ENCODE results near the gene MAPK14.
"Not testable (repeated sequence)": the region's sequence is repeated elsewhere in the genome, so short reads cannot be mapped to it uniquely, and the experiment has no call there.

MAPK14 gene

DNA sequence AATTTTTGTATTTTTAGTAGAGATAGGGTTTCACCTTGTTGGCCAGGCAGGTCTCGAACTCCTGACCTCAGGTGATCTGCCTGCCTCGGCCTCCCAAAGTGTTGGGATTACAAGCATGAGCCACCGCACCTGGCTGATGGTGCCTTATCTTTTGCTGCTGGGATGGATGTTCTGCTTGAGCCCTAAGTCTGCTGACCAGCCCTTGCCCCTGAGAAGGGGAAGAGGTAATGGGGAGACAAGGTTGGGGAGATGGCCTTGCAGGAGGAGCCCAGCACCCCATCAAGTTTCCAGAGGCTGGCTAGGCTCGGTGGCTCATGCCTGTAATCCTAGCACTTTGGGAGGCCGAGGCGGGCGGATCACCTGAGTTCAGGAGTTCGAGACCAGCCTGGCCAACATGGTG is 96.7 kb downstream of the MAPK14 start:
- not testable (repeated sequence) for DNase-seq

DNA sequence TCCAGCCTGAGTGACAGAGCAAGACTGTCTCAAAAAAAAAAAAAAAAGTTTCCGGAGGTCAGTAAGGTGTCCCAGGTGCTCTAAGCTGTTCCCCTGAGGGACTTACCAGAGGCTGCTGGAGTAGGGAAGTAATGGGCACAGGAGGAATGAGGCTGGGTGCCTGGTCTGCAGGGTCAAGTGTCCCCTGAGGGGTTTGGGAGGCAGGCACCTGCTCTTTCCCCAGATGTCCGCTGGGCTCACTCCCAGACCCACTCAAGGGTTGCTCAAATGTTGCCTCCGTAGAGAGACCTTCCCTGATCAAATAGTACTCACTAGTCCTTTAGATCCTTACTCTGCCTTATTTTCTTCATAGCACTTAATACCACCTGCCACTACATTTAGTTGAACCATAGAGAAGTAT is 97.3 kb downstream of the MAPK14 start:
- no peak for DNase-seq

DNA sequence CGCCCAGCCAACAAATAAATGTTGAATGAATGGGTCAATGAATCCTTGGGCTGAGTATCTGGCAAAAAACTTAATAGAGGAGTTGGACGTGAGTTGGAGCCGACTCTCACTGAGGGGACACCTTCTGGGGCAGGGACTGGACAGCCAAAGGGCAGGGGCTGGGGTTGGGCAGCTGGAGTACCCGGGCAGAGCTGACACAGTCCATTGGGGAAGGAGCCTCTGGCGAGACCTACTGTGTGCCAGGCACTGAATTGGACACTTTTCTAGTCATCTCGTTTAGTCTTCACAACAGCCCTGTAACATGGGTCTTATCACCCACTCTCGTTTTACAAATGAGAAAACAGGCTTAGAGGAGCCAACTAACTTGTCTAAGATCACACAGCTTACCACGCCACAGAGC is 98.0 kb downstream of the MAPK14 start:
- DNase-seq, result no peak

DNA sequence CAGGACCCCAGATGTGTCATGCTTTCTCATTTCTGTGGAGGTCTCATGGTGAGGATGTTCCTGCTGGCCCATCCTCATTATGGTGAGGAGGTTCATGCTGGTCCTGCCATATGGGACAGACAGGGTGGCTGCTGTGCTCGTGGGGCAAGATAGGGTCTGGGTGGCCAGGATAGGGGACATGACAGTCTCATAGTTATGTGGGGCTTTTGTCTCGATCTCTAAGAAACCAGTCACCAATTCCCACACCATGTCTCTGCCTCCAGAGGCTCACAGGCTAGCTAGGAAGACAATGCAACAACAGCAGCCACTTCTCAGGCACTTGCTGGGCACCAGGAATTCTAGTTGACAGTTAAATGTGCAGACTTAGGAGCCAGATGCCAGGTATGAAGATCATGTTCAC is 98.5 kb downstream of the MAPK14 start:
- DNase-seq, result no peak

DNA sequence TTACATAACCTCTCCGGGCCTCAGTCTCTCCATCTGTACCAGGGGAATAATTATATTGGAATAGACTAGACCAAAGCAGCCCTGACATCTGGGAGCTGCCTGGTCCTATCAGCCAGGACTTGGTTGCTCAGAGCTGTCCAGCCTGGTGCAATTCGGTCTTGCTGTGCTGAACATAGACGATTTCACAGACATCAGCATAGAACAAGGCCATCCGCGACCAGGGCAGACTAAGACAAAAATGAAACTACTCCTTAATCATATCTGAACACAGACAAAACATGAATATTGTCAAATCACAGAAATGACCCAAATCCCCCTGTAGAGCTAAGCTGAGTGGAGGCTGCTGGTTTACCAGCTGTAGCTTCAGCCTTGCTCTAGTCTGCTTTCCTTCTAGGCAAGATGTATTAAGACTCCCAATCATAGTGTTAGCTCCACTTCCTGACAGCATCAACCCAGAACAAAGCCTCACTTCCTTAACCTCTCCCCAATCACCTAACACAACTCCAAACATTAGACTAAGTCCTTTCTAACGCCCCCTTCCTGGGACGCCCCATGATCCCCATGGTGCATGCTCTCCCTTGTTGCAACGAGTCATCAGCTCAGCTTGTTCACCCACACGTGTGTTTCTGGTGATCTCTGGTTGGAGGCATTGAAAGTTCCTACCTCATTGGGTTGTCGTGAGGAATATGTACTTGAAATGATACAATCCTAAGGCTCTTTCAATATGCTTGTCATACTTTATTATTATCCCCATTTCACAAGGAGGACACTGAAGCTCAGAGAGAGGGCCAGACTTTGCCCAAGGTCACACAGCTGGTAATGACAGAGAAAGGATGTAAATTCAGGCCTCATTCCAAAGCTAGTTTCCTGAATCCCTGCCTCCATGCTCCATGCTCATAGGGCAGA is 99.2 kb downstream of the MAPK14 start:
- DNase-seq, result no peak

DNA sequence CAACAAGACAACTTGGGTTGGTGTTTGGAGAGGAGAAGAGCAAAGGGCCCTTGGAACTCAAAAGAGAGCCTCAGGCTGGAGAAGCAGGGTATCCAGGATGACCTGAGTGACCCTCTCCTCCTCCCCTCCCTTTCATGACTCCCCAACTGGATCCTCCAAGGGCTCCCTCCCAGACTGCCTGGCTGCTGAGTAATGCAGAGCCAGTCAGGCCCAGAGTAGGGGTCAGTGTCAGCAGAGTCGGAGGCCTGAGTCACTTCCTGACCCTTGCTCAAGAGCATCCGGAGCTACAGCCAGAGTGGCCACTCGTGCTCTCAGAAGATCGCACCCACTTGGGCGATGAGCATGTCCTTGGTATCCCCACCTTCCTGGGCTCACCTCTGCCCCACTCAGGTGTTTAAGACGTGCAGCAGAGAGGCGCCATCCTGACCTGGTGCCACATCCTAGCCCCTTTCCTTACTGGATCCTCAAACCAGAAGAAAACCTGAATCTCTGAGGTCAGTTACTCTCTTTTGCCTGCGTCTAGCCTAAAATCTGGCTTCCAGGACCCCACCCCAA is 99.9 kb downstream of the MAPK14 start:
- DNase-seq, result no peak

DNA sequence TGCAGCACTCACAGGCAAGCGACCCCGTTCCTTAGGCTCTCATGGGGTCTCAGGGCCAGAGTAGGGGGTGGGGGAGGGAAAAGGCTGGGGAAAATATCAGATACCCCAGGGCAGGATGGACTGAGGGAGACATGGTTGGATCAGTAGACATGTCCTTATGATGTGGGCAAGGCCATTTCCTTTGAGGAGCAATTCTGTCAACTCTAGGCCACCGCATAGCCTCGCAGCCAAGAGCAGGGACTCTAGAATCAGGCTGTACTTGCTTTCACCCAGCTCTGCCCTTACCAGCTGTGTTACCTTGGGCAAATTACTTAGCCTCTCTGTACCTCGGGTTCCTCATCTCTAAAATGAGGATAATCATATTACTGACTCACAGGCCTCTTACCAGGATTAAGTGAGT is 100.5 kb downstream of the MAPK14 start:
- DNase-seq, result no peak

DNA sequence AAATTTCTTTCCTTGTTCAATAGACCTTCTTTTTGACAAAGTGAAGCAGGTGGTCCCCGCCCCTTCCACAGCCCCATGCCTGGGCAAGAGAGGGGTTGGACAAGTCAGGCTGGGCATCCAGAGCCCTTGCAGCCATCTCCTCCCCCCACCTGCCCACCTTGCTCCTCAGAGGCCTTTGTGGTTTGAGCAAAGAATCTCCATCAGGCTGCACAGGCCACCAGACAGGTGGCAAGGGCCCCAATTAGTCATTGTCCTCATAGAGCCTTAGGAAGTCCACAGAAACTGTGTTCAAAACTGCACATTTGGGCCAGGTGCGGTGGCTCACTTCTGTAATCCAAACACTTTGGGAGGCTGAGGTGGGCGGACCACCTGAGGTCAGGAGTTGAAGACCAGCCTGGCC is 101.2 kb downstream of the MAPK14 start:
- no peak for DNase-seq

DNA sequence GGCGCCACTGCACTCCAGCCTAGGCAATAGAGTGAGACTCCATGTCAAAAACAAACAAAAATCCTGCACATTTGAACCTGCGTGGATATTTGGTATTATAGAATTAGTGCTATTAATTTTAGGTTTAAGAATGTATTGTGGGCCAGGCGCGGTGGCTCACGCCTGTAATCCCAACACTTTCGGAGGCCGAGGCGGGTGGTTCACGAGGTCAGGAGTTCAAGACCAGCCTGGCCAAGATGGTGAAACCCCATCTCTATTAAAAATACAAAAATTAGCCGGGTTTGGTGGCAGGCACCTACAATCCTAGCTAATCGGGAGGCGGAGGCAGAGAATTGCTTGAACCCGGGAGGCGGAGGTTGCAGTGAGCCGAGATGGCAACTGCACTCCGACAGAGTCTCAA is 101.7 kb downstream of the MAPK14 start:
- DNase-seq, result not testable (repeated sequence)

DNA sequence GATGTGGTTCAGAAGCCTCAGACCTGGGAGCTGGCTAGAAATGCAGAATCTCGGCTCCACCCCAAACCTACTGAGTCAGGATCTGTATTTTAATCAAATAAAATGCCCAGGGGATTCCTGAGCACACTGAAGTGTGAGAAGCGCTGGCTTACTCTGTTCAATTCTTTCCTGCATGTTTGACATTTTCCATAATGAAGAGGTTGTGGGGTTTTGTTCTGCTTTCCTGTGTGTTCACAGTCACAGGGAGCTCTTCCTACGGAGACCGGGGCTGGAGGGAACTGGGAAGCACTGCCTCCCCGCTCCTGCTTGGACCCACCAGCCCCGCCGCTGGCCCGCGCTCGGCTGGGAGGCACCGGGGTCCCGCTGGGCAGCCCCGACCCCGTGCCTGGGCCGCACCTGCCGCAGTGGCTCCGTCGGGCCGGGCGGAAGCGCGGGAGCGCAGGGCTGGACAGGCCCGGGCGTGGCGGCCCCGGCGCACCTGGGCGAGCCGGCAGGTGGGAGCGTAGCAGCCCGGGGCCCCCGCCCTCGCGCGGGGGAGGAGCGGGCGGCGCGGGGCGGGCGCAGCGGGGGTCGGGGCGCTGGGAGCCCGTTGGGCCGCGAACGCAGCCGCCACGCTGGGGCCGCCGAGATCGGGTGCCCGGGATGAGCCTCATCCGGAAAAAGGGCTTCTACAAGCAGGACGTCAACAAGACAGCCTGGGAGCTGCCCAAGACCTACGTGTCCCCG is 102.5 kb downstream of the MAPK14 start, which contains the start of gene MAPK13:
Gene MAPK13 (plus strand): TSS at position 573 of the 726 bp plus-strand sequence. CDS start 70 bp downstream, at position 643.
- DNase-seq, result no peak

DNA sequence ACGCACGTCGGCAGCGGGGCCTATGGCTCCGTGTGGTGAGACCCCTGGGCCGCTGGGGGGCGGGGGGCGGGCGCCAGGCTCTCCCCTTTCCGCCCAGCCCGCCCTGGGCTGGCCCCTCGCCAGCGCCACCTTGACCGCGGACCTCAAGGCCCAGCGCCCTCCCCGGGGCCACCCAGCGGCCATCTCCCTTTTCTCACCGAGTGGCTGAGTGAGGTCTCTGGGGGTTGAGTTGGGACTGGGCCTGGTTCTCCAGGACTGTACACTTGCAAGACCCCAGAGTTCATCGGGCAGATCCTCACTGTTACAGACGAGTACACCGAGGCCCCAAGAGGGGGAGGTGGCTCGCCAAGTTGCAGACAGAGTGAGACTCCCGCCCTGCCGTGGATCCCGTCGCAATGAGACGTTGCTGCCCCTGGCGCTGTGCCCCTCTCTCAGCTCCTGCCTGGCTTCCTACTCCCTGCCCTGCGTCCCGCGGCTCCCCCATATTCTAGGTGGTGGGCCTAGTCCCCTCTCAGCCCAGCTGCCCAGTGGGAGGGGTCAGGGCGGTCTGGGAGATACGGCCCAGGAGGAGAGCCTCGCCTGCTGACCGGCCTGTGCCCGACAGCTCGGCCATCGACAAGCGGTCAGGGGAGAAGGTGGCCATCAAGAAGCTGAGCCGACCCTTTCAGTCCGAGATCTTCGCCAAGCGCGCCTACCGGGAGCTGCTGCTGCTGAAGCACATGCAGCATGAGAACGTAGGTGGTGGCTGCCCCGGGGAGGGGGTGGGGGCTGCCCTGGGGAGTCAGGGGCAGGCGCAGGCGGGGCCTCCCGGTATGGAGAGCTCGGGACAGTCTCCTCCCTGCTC is 103.3 kb downstream of the MAPK14 start:
- no peak for DNase-seq

DNA sequence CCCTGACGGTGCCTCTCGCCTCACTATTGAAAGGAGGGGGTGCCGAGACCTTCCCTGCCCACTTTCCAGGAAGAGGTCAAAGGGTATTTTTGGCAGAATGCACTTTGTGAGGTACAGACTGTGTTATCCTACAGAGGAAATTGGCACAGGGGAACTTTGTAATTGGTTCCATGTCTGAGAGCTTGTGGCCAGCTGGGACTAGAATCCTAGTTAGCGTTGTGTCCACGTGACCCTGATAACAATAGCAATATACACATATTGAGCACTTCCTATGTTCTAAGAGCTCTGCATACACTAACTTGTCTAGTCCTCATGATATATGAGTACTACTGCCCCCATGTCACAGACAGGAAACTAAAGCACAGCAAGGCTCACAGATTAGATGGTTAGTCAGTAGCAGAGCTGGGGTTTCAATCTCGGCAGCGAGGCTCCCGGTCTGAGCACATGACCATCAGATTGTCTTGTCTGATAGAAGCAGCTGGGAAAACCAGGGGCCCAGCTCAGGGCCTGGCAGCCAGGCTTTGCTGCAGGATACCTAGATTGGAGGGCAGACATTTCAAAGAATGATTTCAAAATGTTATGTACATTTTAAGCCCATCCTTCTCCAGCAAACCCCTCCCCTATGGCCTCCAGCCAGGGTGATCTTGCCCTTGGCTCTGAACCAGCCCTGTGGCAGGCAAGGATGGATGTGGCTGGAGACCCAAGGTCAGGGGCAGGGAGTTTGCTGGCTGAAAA is 104.1 kb downstream of the MAPK14 start:
- DNase-seq, result peak; percentile 62

DNA sequence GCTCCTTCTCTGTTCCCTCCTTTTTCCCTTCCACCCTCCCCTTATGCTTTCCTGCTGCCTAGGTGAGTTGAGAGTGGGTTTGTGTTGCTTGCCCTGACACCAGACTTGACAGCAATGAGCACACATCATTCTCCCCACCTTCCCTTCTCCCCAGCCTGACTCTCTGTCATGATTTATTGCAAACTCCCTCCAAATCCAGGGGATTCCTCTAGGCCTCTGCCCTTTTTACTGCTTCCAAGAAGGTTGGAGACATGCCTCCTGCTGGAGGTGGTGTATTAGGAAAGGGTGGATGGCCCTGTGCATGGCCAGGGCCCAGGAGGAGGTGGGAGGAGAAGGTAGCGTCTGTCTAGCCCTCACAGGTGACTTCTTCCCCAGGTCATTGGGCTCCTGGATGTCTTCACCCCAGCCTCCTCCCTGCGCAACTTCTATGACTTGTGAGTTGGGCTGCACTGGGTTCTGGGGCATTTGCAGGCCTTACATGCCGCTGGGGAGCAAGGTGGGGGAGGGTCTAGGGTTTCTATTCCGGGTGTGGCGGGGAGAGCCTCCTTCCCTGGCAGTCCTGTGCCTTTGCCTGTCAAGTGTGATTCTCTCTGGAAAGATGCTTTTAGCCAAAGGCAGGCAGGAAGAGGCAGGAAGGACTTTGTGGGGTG is 104.8 kb downstream of the MAPK14 start:
- no peak for DNase-seq

DNA sequence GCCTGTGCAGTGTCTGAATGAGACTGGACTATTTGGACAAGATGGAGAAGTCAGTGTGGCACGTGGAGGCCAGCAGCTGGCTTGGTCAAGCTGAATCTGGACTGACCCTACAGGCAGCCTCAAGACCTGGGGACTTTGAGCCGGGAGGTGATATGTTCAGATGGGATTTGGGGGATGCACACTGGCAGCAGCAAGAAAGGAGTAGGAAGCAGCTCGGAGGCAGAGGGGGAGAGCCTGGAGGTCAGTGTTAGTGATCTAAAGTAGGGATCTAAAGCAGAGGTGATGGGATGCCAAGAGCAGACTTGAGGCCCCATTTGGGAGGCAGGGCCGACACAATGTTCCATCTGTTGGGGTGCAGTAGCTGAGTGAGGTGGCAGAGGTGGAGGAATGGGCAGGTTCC is 105.5 kb downstream of the MAPK14 start:
- DNase-seq, result no peak

DNA sequence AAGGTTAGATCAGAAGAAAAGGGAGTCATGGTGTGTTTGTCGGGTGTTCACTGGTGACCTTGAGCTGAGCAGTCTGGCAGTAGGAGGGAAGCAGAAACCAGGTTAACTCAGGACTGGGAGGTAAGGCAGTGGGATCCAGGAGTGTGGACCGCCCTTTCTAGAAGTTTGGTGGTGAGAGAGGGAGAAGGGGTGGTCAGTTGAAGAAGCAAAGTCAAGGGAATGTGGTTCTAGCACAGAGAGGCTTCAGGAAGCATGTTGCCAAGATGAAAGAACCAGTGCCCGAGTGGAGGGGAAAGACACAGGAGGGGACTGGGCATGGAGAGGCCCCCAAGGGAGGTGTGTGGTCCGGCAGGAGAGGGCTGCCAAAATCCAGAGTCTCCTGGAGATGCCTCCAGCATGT is 106.3 kb downstream of the MAPK14 start:
- DNase-seq, result no peak

DNA sequence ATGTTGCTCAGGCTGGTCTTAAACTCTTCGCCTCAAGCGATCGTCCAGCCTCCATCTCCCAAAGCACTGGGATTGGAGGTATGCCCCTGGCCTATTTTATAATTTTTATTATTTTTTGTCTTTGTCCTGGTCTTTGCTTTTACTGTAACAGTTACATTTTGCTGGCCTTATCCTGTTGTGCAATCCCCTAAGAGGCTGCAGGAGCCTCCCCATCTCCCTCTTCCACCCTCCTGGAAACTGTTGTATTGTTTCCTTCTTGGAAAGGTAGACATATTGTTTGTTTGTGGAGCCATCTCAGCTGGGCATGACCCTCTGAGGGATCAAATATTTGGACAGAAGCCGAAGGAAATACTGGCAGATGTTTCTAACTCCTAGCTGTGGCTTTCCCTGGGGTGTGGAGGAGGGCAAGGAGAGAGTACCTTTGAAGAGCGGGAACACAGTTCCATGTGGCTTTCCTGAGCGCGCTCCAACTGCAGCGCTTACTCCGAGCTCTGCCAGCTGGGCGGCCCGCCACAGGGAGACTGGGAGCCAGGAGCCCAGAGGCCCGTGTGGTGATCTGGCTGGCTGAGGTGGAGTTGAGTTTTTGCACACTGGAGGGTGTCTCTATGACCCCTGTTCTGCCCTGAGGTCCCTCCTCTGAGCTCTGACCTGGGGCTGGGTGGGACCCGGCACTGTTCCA is 107.6 kb downstream of the MAPK14 start:
- no peak for DNase-seq

DNA sequence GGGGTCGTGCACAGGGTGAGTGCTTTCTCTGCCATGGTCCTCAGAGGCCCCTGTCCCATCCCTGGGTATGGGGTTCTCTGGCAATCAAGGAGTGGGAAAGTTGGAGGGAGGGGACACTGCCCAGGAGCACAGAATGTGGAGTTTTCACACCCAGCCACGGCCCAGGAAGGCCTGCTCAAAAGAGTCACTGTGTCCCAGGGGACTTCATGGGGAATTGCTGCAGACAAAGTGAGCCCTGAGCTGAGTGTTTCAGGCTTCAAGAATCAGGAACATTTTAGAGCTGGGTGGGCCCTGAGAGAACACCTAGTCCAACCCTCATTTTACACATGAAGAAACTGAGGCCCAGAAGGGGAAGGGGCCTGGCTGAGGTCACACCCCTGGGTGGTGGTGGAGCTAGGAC is 108.4 kb downstream of the MAPK14 start:
- DNase-seq, result no peak

DNA sequence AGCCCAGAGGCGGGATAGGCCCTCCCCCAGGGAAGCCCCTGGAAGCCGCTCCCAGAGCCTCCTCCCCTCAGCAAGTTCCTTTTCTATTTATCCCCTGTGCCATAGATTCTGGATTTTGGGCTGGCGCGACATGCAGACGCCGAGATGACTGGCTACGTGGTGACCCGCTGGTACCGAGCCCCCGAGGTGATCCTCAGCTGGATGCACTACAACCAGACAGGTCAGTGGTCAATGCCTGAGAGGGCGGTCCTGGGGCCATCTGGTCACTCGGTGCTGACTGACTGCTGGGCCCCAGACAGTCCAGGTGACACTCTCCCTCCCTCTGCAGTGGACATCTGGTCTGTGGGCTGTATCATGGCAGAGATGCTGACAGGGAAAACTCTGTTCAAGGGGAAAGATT is 108.9 kb downstream of the MAPK14 start:
- no peak for DNase-seq

DNA sequence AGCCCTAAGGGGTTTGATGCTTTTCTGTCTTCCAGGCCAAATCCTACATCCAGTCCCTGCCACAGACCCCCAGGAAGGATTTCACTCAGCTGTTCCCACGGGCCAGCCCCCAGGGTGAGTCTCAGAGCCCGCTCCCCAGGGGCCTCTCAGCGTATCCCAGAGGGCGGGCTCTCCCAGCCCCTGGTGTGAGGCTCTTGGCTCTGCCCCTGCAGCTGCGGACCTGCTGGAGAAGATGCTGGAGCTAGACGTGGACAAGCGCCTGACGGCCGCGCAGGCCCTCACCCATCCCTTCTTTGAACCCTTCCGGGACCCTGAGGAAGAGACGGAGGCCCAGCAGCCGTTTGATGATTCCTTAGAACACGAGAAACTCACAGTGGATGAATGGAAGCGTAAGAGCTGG is 111.1 kb downstream of the MAPK14 start:
- no peak for DNase-seq

DNA sequence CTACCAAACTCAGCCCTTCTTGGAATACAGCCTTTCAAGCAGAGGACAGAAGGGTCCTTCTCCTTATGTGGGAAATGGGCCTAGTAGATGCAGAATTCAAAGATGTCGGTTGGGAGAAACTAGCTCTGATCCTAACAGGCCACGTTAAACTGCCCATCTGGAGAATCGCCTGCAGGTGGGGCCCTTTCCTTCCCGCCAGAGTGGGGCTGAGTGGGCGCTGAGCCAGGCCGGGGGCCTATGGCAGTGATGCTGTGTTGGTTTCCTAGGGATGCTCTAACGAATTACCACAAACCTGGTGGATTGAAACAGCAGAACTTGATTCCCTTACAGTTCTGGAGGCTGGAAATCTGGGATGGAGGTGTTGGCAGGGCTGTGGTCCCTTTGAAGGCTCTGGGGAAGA is 111.8 kb downstream of the MAPK14 start:
- DNase-seq, result no peak

Data from hematopoietic multipotent progenitor cell treated with erythropoietin and hydrocortisone succinate and interleukin-3 and kit ligand, for 8 days (in vitro differentiated cells).